GM21360 (cell line): ENCODE data around the gene RTL3.

Experiments used
- ATAC-seq: cut with Tn5 transposase; IDR thresholded peaks from one replicate; pipeline ENCODE4 v1.9.1; 2021; ENCODE audit warnings: mild to moderate bottlenecking, moderate library complexity; ENCODE audit not compliant: unreplicated experiment

RTL3 gene

GRCh38 chrX:78619834-78620233 lies 39.3 kb downstream of the RTL3 start:
- ATAC-seq: no peak

GRCh38 chrX:78618987-78619386 lies 40.1 kb downstream of the RTL3 start:
- ATAC-seq: no peak

- no peak for ATAC-seq
Measured at GRCh38 chrX:78614264-78614663, 44.9 kb downstream of the RTL3 start.
